Activated CD4-positive, alpha-beta T cell treated with anti-CD3 and anti-CD28 coated beads, Interleukin-2, amount 50 U/mL, for 24 hours (primary cell): Measurements from ENCODE around the gene BAG5.
"Not testable (repeated sequence)": the region's sequence is repeated elsewhere in the genome, so short reads cannot be mapped to it uniquely, and the experiment has no call there.

ENCODE experiments used
- DNase-seq, 2 donors: peaks; one replicate each; pipeline ENCODE4 v3.0.0-alpha.2; 2020; ENCODE audit warnings: low read depth in 1 of 2, low spot score in 1 of 2

The BAG5 gene

DNA sequence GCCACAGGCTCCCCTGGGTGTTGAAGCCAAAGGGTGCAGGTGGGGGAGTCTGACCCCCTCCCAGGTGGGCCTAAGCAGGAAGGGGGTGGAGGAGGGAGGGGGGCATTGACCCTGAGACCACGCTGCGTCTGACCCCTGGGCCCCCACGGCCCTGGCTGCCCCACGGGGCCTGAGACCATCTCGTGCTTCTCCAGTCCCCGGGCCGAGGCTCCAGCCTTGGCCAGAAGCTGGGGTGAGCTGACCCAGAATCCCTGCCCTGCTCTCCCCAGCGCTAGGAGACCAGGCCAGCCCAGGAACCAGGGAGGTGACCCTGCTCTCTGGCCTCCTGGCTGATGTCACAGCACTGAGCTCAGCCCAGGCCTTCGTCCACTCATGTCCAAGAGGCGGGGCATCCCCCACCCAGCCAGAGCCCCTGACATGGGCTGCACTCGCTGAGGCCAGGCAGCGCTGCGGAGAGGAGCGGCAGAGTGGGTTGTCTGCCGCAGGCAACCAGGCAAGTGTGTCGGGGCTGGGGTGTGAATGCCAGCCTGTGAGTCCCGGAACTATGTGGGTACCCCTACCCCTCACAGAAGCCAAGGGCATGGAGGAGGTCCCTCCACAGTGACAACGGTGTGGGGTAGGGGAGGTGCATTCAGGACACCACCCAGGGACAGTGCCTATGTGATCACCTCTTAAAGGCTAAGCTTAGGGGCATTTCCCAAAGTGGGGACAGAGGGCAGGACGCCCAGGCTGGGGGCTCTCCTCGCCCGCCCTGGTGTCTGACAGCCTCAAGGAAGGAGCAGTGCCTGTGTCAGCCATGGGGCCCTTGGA, 27.2 kb downstream of the BAG5 start:
- no peak for DNase-seq

DNA sequence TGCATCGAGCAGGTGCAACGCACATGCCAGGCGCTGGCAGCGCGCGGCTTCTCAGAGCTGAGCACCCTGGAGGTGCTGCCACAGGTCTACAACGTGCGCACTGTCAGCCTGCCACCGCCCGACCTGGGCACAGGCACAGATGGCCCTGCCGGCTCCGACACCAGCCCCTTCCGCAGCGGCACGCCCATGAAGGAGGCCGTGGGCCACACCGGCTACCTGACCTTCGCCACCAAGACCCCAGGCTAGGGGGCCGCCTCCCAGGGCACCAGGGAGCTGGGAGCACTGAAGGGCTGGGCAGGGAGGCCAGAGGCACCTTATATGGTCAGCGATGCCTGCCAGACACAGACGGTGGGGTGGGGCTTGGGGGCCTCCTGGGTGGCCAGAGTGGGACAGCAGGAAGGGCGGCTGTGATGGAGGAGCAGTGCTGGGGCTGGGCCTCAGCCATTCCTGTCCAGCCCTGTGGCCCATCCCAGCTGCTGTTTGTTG, 27.8 kb downstream of the BAG5 start:
- DNase-seq: no peak

DNA sequence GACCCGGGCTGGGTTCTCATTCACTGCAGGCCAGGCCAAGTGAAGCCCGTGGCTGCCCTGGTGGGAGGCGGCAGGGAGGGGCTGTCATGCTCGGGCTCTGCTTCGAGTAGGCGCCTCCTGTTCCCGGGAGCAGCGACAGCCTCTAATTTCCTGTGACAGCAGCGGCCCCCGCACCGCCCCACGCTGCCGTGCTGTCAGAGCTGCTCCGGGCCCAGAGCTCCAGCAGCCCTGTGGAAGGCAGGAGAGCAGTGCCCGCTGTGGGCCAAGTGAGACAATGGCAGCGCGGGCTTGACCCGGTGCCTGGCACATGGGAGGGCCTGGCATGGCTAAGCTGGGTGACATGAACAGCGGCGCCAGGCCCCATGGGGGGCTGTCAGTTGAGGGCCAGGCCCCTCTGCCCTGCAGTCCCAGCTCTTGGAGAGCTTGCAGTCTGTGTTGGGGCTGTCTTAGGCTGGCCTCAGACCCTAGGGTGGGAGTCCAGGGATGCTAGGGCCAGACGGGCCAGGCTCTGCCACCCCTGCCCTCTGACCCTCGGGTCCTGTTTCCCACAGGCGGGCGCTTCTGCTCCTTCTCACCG, 28.4 kb downstream of the BAG5 start:
- no peak for DNase-seq

DNA sequence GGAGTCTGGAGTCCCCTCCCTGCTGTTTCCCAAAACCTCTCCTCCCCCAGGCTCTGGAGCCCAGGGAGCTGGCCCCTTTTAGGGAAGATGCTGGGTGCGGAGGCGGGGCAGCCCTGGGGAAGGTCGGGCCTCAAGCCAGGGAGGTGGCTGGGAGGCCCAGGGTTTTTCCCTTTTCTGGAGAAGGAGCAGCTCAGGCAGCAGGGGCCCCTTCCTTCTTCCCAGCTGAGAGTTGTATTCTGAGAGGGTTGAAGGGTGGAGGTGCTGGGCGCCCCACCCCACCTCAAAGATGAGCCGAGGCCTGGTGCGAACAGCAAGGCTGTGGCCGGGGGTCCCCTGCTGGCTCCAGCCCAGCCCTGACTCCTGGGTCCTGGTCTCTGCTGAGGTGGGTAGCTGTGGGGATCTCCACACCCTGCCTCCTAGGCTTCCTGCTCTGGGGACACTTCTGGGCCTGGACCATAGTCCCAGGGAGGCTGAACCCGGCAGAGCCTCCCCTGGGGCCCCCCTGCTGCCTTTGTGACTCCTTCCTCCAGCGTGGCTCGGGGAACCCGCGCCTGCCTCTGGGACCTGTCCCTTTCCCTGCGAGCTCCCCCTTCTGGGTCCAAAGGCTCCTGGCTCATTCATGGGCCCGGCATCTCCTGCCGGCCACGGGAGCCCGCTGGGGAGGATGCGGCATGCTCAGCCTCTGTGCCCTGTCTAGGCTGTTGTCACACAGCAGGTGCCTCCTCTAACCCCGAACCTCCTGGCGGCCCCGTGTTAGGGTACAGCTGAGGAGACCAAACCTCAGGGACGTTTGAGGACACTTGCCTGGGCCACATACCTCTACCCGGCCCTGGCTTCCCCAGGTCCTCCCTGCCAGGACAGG, 29.1 kb downstream of the BAG5 start:
- no peak for DNase-seq

DNA sequence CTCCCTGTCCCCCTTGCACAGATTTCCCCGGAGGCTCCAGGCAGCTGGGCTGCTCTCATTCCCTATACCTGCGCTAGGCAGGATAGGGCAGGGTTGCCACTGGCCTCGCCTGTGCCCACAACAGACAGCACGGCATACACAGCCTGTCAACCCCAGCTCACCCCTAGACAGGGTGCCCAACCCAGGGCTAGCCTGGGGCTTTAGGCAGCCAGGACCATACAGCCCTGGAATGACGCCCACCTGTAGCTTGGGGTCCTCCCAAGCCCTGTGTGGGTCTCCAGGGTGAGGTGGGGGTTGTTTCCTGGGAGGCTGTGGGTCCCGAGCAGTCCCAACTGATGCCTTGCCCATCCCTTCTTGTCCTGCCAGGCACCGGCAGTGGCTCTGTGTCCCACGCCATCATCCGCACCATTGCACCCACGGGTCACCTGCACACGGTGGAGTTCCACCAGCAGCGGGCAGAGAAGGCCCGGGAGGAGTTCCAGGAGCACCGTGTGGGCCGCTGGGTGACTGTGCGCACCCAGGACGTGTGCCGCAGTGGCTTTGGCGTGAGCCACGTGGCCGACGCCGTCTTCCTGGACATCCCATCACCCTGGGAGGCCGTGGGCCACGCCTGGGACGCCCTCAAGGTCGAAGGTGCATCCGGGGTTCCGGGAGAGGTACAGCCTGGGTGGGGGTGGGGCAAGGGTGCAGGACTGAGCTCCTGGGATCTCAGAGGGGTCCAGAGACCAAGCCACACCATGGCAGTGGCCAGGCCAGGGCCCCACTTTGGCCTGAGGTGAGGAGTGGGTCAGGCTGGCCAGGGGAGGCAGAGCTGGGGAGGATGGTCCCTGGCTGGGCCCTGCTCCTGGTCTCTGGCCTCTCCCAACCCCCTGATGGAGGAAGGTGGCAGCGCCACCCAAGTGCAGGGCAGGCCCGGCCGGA, 30.0 kb downstream of the BAG5 start:
- DNase-seq: no peak

DNA sequence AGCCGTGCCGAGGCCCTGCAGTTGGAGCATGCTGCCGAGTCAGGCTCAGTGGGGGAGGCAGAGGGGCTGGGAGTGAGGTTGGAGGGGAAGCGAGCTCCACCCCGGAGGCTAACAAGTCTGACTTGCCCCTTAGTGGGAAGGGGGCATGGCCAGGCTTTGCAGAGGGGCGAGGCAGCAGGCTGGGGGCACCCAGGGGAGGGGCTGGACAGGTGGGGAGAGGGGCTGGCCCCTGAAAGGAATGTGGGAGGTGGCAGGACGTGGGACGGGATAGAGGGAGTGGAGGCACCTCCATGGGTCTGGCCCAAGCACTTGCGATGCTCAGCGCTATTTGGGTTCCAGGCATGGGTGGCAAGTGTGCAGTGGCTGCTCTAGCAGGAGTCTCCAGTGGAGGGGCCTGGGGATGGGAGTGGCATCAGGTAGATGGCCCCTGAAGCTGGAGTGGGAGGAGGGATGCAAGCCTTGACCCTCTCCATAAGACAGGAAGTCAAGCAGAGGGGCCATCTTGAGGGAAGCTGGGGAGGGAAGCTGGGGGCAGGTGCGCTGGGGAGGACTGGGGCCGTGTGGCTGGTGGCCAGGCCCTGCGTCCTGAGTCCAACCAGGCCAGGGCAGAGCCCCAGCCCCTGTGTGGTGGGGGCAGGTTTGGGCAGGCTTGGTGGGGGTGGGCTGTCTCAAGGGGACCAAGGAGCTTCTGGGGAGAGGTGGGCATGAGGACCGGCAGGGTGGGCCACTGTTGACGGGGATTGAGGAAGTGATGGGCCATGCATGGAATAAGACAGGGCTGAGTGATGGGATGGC, 30.8 kb downstream of the BAG5 start:
- DNase-seq: no peak

DNA sequence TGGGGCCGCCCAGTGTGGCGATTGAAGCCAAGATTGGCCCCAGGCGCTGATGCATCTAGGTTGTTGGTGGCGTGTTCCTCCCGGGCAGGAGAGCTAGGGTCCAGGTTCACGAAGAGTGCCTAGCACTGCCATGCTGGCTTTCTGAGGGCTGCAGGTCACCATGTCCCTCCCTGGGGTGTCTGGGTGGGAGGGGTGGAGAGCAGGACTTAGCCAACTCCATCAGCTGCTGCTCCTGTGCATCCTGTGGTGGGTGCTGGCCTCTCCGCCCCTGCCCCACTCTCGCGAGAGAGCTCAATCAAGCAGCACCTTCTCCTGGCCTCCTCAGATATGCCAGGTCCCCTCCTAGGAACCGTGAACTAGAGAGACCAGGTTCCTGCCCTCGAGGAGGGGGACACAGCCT, 31.6 kb downstream of the BAG5 start:
- DNase-seq: no peak

DNA sequence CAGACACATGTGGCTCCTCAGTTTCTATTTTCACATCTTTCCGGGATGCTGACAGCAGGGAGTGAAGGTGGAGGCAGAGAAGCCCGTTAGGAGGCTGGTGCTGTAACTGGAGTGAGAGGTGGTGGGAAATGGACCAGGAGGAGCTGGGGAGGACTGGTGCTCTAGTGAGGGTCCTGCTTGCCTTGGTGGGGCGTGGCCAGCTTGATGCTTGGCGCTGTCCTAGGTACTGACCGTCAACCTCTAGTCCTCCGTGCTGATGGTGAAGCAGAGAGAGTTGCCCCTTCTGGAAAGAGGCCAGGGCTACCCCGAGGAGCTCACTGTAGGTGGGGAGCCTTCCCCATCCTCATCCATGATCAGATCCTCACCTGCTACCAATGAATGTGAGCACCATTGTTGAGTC, 32.1 kb downstream of the BAG5 start:
- DNase-seq: no peak

DNA sequence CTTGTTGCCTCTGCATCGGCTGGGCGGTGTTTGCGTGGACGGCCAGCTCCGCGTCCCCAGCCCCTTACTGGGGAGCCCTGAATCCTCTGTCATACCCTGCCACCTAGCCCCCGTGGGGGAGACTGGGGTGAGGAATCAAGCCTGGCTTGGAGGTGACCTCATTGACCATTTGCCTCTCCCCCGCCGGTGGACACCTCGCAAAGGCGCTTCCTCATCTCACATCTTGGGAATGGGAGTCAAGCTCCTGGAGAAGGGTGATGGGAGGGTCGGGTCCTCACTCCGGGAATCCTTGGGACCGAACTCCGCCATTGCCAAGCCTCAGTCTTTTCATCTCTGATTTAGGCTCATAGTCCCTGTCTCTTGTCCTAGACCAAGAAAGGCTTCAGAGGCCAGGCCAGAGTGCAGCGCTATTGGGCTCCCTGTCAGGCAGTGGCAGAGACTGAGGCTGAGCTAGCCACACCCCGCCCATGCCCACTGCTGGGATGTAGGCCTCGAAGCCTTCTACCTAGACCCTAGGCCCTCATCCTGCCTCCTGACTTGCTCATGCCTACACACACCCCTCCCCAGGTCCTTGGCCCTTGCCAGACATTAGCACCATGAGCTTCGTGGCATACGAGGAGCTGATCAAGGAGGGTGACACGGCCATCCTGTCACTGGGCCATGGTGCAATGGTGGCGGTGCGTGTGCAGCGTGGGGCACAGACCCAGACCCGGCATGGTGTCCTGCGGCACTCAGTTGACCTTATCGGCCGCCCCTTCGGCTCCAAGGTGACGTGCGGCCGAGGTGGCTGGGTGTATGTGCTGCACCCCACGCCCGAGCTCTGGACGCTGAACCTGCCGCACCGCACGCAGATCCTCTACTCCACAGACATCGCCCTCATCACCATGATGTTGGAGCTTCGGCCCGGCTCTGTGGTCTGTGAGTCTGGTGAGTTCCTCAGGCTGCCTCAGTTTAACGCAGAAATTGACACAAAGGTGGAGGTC, 32.8 kb downstream of the BAG5 start:
- DNase-seq: no peak

DNA sequence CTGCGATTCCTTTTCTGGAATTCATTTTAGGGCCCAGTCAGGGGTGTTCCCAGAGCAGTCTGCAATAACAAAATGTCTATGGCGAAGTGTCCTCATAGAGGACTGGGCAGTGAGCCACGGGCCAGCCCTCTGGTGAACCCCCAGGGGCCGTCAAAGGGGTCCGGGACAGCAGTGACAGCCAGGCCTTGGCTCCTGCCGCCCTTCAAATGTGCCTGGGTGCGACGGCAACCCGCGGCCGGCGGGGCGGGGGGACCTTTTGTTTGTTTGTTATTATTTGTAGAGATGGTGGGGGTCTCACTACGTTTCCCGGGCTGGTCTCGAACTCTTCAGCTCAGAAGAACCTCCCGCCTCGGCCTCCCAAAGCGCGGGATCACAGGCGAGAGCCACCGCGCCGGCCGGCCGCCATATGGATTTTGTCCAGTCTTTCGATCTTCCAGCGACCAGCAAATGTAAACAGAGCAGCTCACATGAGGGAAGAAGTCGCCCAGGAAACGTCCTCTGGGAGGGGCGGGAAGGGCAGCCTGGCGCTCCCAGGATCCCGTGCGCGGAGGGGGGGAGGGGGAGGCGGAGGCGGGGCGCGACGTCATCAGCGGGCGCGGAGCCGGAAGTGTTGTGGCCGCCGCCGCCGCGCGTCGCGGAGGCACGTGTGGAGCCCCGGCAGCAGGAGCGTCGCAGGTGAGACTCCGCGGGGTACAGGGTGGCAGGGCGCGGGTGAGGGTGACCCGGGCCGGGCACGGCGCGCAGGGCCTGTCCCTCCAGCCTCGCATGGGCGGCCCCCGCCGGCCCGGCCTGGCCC, 33.7 kb downstream of the BAG5 start, which contains the start of gene TRMT61A:
TSS of gene TRMT61A (plus strand) at position 610 of the 796 bp plus-strand sequence. CDS start 783 bp downstream, outside the sequence.
- peak; percentile 64 to 69 for DNase-seq

DNA sequence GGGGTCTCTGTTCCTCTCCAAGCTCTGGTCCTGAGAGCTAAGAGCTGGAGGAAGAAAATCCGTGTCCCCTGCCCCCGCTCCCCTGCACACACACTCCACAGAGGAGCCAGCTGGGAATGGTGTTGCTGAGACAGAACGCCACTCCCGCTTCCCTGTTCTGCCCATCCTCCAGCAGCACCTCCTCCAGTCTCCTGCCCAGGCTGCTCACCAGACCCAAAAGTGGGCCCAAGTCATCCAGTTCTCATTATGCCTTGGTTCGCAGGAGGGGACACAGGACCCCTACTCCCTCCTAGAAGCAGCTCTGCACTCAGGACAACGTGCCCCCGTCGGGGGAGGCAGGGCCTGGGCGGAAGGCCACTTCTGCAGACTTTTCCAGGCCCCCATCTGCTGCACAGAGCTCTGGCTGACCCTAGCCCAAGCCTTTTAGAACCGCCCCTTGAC, 34.3 kb downstream of the BAG5 start:
- no peak for DNase-seq

DNA sequence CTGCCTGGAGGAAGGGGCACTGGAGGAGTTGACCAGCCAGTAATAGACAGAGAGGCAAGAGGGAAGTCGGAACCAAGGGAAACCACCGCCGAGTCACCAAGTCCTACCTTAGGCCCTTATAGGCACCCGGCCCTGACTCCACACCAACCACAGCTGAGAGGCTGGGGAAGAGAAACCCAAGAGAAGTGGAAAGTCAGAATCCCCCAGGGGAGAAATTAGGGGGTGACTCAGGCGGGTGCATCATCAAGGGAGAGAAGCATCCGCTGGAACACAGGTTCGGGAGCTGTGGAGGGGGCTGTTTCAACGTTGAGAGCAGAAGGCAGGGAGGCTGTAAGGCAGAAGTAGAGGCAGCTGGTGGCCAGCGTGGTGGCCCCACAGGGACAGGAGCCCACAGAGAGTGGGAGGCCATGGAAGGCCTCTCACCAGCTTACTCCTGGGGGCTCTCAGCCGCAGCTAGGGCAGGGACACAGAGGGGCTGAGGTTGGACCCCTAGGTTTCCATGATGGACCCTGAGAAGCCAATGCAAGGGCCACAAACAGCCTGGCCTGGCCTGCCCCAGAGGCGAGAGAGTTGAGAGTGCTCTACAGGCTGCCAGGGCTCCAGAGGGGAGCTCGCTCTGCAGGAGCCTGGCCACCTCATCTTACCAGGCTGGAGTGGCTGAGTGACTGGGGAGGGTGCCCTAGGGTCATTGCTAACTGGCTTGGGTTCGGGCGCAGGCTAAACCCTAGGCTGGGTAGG, 34.9 kb downstream of the BAG5 start:
- no peak for DNase-seq

DNA sequence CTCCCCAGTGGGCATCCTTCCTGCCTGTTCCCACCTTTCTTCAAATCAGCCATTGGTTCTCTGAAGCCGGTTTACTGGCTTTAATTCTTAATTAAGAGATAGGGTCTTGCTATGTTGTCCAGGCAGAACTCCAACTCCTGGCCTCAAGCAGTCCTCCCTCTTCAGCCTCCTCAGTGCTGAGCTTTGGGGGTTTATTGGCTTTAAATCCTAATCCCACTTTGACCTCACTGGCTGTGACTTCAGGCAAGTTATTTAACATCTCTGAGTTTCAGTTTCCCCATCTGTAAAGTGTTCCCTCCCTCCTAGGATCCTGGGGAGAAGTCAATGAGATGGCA, 35.6 kb downstream of the BAG5 start:
- no peak for DNase-seq

DNA sequence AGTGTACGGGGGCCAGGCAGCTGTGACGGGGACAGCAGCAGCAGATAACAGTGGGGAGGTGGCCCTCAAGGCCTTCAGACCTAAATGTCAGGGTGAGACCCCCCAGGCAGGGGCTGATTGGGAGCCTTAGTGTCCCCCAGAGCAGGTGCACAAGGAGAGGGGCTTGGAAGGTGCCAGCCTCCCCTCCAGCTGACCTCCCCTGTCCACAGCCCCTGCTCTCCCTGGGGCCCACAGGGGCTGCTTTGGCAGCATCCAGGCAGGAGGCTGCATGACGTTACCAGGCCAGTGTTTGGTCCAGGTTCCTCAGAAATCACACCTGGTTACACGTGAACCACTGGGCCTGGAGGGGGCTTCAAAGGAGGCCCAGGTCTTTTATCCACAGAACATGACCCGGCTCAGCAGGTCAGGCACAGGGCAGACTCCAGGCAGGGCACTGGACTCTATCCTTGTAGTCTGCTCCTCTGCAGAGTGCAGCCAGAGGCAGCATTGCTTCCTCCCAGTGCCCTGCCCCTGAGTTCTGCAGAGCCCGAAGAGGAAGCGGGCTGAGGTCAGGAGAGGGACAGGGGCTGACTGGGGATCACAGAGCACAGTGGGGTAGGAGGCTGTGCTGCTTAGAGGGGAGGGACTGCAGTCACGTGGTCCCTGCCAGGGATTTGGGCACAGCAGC, 36.1 kb downstream of the BAG5 start:
- DNase-seq: no peak

DNA sequence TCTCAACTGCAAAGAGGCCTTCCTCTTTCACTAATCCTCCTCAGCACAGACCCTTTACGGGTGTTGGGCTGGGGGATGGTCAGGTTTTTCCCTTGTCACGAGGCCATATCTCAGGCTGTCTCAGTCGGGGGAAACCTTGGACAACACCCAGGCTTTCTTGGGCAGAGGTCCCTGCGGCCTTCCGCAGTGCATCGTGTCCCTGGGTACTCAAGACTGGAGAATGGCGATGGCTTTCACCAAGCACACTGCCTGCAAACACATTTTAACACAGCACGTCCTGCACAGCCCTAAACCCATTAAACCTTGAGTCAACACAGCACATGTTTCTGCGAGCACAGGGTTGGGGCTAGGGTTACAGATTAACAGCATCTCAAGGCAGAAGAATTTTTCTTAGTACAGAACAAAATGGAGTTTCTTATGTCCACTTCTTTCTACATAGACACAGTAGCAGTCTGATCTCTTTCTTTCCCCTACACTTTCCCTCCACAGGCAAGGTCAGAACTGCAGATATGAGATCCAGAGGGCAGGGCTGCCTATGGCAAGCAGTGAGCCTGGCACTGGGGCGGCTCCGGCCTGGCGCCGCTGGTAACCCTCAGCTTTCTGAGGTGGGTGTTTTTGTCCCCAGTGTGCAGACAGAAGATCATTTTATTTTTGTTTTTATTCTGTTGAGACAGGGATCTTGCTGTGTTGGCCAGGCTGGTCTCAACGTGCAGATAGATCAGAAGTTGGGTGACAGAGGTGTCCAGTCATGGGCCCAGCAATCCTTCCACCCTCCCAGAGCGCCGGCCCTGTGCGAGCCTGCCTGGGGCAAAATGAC, 36.8 kb downstream of the BAG5 start:
- not testable (repeated sequence) for DNase-seq
